Thyroid gland (tissue), 4 donors: ENCODE data around the gene TFR2.

Source experiments
- POLR2A ChIP-seq, 2 donors: fragments of 450-650 bp; IDR thresholded peaks; one replicate each; pipeline ENCODE4 v1.6.1; 2017; ENCODE audit warnings: antibody characterized with exemption in 2 of 2, mild to moderate bottlenecking in 2 of 2, moderate library complexity in 1 of 2
- TF ChIP-seq, protein P1 (sequence below), 6 experiments: fragments of 200-600 bp in 3 of 6; fragments of 450-650 bp in 3 of 6; sonication (generic) in 3 of 6; IDR thresholded peaks; one replicate each; pipeline ENCODE4 v1.5.1; 2016 to 2019; ENCODE audit warnings: antibody characterized with exemption in 6 of 6, mild to moderate bottlenecking in 2 of 6, inconsistent platforms in 1 of 6, moderate library complexity in 1 of 6

DNA sequence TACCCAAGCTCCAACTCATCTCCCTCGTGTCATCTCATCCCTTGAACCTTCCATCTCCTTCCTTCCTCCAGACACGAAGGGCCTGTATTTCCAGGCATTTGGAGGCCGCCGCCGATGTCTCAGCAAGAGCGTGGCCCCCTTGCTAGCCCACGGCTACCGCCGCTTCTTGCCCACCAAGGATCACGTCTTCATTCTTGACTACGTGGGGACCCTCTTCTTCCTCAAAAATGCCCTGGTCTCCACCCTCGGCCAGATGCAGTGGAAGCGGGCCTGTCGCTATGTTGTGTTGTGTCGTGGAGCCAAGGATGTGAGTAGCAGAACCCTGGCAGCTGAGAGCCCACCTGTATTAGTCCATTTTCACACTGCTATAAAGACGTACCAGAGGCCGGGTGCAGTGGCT, 49.8 kb downstream of the TFR2 start:
- TF ChIP-seq, protein P1, sequence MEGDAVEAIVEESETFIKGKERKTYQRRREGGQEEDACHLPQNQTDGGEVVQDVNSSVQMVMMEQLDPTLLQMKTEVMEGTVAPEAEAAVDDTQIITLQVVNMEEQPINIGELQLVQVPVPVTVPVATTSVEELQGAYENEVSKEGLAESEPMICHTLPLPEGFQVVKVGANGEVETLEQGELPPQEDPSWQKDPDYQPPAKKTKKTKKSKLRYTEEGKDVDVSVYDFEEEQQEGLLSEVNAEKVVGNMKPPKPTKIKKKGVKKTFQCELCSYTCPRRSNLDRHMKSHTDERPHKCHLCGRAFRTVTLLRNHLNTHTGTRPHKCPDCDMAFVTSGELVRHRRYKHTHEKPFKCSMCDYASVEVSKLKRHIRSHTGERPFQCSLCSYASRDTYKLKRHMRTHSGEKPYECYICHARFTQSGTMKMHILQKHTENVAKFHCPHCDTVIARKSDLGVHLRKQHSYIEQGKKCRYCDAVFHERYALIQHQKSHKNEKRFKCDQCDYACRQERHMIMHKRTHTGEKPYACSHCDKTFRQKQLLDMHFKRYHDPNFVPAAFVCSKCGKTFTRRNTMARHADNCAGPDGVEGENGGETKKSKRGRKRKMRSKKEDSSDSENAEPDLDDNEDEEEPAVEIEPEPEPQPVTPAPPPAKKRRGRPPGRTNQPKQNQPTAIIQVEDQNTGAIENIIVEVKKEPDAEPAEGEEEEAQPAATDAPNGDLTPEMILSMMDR (IDR thresholded peaks at IDR 0.05): no peak
- TF ChIP-seq POLR2A (IDR thresholded peaks at IDR 0.05): no peak
